Uterus (tissue), 2 donors: ENCODE data around the gene CNTFR.

ENCODE experiments used
- CTCF ChIP-seq, 4 experiments: fragments of 200-600 bp in 2 of 4; fragments of 450-650 bp in 2 of 4; sonication (generic) in 2 of 4; IDR thresholded peaks; one replicate each; pipeline ENCODE4 v1.5.1; 2016 to 2019; ENCODE audit warnings: antibody characterized with exemption in 4 of 4, mild to moderate bottlenecking in 2 of 4, moderate library complexity in 1 of 4
- POLR2A ChIP-seq, 2 donors: fragments of 450-650 bp; IDR thresholded peaks; one replicate each; pipeline ENCODE4 v1.6.1; 2016; ENCODE audit warnings: antibody characterized with exemption in 2 of 2, mild to moderate bottlenecking in 1 of 2, moderate library complexity in 1 of 2

- no peak for TF ChIP-seq CTCF (IDR thresholded peaks at IDR 0.05)
- TF ChIP-seq POLR2A (IDR thresholded peaks at IDR 0.05) = no peak
Observed at GRCh38 chr9:34555002-34555348, 34.5 kb downstream of the CNTFR start.
